HG02870 (cell line): ENCODE data around the gene DYNLT1.

ENCODE experiments used
- ATAC-seq: cut with Tn5 transposase; IDR thresholded peaks from one replicate; pipeline ENCODE4 v1.9.1; 2021; ENCODE audit warnings: mild to moderate bottlenecking, moderate library complexity; ENCODE audit not compliant: unreplicated experiment

Gene DYNLT1

GRCh38 chr6:158603261-158604047 lies 41.1 kb downstream of the DYNLT1 start:
- ATAC-seq, result no peak

GRCh38 chr6:158599635-158600034 lies 44.9 kb downstream of the DYNLT1 start:
- no peak for ATAC-seq

- ATAC-seq, result no peak
Observed at GRCh38 chr6:158597565-158597964, 47.0 kb downstream of the DYNLT1 start.

- no peak for ATAC-seq
Observed at GRCh38 chr6:158596861-158597260, 47.7 kb downstream of the DYNLT1 start.

- no peak for ATAC-seq
Observed at GRCh38 chr6:158595223-158595622, 49.3 kb downstream of the DYNLT1 start.

- ATAC-seq, result no peak
Observed at GRCh38 chr6:158593670-158594069, 50.9 kb downstream of the DYNLT1 start.

- ATAC-seq, result no peak
Observed at GRCh38 chr6:158591810-158592209, 52.7 kb downstream of the DYNLT1 start.

GRCh38 chr6:158591134-158591809 lies 53.3 kb downstream of the DYNLT1 start:
- no peak for ATAC-seq

GRCh38 chr6:158589366-158589765 lies 55.2 kb downstream of the DYNLT1 start:
- ATAC-seq, result no peak

GRCh38 chr6:158586652-158587051 lies 57.9 kb downstream of the DYNLT1 start:
- ATAC-seq, result no peak
